Glomerular visceral epithelial cell (primary cell): ENCODE results near the gene PARK7.
"Not testable (repeated sequence)": the region's sequence is repeated elsewhere in the genome, so short reads cannot be mapped to it uniquely, and the experiment has no call there.

Source experiments
- DNase-seq: peaks from one replicate; pipeline ENCODE4 v3.0.0-alpha.2; 2016; ENCODE audit errors: extremely low spot score

PARK7 gene

DNA sequence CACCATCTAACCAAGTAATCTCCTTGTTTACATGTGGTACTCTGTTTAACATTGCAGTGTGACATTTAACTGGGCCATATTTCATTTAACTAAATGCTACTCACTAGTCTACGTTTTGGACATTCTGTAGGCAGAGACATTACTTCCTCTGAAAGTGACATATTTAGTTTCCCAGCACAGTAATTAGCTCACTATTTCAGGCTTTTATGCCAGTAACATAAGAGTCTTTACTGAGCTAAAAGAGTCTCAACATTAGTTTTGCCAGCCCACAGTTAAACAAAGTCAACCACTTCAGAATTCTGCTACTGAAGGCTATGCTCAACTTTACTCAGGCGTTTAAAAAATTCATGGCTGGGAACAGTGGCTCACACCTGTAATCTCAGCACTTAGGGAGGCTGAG is 18.3 kb upstream of the PARK7 start:
- no peak for DNase-seq

DNA sequence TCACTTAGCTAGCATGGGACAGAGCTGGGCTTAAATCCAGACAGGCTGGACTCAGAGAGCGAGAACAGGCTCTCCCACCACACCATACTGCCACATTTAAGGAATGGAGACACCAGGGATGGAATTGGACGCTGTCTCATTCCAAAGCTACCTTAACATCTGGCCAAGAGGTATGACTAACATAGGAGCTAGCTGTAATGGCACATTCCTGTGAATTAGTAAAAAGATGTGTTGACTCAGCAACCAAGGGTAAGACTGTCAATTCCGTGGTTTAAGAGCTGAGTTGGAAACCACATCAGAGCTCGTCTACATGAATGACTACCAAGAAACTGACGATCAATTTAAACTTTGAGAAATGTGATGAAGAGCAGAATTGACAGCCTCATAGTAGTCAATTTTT is 12.6 kb upstream of the PARK7 start:
- DNase-seq: peak; percentile 85

DNA sequence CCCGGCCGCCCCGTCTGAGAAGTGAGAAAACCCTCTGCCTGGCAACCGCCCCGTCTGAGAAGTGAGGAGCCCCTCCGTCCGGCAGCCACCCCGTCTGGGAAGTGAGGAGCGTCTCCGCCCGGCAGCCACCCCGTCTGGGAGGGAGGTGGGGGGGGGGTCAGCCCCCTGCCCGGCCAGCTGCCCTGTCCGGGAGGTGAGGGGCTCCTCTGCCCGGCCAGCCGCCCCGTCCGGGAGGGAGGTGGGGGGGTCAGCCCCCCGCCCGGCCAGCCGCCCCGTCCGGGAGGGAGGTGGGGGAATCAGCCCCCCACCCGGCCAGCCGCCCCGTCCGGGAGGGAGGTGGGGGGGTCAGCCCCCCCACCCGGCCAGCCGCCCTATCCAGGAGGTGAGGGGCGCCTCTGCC is 8.7 kb upstream of the PARK7 start:
- DNase-seq: not testable (repeated sequence)

DNA sequence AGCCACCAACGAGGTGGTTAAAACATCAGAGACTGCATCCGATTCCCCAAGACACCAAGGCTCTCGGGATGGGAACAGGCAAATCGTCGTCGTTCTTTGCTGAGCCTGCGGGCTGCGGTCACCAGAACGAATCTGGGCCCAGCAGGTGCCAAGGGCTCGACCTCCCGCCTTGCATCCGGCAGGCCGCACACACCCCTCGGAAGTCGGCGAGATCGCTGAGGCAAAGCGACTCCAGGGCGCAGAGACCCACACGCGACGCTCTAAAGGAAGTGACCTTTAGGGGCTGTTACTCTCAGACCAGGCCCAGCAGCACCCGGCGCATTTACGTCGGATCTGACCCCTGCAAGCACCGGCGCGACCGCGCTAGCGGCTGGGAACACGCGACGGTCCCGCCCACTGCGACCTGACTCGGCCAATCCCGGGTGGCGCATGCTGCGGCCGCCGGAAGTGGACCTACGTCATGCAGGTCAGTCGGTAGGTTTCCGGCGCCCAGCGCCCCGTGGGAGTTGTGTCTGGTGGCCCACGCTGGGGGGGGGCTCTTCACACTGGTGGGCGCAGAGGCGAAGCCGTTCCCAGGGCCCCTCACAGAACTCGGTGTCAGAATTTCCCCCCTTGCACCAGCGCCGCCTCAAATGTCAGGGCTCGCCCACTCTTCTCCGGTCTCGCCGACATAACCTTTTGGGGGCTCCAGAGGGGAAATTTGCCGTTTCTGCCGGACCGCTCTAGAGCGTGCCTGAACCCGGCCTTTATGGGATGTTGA is 7.5 kb upstream of the PARK7 start:
- peak; percentile 89 for DNase-seq

DNA sequence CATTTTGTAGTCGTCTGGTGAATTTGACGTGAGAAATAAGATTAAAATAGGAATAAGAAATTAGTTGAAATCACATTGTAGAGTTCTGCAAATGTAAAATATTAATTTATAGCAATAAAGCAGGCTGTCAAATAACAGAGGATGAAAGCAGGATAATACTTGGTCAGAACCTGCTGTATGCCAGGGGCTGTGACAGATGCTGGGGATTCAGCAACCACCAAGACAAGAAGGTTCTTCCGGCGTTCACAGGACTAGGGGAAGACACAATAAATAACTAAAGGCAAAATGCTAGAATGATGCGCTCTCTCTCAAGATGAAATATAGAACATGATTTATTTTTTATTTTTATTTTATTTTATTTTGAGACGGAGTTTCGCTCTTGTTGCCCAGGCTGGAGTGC is 6.8 kb upstream of the PARK7 start:
- DNase-seq: no peak

DNA sequence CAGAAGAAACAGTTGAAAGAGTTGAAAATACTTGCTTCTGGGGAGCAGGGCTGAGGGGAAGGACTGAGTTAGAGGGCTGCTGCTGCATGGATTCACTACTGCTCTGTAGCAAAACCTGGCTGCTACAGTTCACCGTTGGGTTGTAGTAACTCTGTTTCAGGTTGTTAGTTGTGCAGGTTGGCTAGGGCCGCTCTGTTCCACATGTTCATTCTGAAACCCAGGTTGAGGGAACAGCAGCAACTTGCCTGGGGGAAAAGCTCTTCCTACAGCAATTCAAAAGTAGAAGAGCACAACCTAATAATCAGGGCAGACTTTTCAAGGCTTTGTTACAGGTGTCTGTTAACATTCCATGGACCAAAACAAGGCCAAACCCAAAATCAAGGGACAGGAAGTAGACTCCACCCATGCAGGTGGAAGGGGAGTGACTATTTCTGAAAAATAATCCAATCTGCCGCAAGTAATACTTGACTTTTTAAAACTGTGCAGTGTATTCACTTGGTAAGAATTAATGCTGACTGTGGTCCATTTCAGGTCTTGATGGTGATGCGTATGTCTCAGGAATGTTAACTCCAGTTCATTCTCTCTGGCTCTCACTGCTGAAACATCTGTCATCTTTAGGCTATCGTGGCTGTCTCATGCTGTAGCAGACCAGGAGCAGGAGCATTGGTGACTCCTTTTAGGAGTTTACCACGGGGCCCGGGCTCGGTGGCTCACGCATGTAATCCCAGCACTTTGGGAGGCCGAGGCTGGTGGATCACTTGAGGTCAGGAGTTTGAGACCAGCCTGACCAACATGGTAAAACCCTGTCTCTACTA is 5.1 kb upstream of the PARK7 start:
- peak; percentile 54 for DNase-seq

DNA sequence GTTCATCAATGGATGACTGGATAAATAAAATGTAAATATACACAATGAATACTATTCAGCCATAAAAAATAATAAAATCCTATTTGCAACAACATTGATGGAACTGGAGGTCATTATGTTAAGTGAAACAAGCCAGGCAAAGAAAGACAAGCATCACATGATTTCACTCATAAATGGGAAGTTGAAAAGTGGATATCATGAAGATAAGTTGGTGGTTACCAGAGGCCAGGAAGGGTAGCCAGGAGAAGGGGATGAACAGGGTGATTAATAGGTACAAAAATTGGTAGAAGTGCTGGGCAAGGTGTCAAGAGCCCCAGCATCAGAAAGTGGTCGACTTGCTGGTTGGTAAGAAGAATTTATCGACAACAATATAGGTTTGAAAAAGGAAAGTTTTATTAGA is 1.3 kb upstream of the PARK7 start:
- DNase-seq: no peak

DNA sequence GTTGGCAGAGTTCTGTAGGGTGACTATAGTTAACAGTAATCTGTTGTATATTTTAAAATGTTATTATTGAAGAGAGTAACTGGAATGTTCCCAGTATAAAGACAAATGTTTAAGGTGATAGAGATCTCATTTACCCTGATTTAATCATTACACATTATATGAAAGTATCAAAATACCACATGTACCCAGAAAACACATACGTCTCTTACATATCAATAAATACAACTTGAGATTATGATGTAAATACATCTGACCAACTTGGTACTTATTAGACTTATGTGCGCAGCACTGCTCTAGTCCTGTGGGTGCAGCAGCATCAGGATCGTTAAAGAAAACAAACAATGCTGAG is 670 bp upstream of the PARK7 start:
- no peak for DNase-seq

DNA sequence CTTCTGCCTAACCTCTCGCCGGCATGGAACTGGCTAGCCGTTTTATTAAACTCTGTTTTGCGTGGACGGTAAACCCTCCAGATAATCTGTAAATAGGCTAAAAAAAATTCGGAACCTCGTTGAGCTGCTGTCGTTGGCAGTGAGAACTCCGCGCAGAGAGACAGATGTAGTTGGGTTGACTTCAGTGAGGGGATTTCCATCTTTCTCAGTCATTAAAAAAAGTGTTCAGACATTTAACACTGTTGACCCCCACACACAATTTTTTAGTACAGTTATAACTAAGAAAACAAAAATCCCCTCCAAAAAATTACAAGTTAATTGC is 464 bp downstream of the PARK7 start:
- DNase-seq: no peak

DNA sequence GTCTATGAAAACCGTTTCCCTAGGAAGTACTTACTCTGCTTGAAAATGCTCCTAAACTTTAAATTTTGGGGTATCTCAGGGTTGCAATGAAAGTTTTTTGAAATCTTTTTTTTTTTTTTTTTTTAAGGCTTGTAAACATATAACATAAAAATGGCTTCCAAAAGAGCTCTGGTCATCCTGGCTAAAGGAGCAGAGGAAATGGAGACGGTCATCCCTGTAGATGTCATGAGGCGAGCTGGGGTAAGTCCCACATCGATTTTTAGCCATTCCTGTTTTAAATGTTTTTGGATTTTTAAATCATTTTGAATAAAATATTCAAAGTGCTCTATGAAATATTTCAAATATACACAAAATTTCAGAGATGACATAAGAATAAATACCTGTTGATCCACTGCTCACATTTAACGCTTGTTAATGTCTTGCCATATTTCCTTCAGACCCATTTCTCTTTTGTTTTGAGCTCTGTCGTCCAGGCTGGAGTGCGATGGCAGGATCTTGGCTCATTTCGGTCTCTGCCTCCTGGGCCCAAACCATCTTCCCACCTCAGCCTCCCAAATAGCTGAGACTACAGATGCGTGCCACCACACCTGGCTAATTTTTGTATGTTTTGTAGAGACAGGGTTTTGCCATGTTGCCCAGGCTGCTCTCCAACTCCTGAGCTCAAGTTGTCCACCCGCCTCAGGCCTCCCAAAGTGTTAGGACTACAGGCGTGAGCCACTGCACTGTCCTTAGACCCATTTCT is 1.3 kb downstream of the PARK7 start:
- DNase-seq: no peak

DNA sequence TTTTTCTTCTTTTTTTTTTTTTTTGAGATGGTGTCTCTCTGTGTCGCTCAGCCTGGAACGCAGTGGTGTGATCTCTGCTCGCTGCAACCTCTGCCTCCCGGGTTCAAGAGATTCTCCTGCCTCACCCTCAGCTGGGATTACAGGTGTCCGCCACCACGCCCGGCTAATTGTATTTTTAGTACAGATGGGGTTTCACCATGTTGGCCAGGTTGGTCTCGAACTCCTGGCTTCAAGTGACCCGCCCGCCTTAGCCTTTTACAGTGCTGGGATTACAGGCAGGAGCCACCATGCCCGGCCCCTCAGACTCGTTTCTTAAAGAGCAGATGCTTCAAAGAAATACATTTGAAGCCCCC is 1.8 kb downstream of the PARK7 start:
- DNase-seq: not testable (repeated sequence)

DNA sequence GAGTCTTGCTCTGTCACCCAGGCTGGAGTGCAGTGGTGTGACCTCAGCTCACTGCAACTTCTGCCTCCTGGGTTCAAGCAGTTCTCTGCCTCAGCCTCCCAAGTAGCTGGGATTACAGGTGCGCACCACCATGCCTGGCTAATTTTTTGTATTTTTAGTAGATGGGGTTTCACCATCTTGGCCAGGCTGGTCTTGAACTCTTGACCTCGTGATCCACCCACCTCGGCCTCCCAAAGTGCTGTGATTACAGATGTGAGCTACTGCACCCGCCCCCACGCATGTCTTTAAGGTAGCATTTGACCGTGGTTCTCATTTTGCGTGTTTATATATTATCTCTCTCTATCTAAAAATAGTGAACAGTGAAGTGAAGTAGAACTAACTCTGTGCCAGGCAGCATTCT is 2.3 kb downstream of the PARK7 start:
- not testable (repeated sequence) for DNase-seq

DNA sequence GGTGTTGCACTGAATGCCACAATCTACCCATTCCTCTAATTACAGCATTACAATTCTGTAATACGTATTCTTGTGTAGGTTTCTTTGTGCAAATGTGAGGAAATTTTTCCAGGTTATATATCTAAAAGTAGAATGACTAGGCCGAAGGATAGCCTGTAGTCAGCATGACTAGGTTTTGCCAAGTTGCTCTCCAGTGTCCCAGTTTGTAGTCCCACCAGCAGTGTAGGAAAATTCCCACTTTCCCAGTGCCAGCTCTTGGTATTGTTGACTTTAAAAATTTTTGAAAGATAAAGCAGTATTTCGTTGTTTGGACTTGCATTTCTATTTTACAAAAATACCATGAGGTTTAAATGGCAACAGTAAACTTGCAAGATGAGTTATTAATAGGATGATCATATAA is 3.0 kb downstream of the PARK7 start:
- DNase-seq: no peak

DNA sequence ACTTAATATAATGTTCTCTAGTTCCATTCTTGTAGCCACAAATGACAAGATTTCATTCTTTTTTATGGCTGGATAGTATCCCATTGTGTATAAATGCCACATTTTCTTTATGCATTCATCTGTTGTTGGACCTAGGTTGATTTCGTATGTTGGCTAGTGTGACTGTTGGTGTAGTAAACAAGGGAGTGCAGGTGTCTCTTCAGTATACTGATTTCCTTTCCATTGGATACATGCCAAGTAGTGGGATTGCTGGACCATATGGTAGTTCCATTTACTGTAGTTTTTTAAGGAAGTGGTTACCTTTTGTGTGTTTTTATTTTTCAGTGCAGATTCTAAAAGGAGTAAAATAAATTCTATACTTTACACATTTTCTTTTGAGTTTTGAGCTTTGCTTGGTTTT is 5.7 kb downstream of the PARK7 start:
- no peak for DNase-seq

DNA sequence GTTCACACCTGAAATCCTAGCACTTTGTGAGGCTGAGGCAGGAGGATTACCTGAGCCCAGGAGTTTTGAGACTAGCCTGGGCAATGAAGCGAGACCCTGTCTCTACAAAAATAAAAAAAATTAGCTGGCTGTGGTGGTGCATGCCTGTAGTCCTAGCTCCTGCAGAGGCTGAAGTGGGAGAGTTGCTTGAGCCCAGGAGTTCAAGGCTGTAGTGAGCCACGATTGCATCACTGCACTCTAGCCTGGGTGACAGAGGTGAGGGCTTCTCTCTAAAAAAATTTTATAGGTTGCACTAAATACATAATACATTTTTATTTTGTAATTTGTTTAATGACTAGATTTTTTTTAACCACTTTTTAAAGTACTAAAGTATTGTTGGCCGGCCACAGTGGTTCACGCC is 6.1 kb downstream of the PARK7 start:
- no peak for DNase-seq

DNA sequence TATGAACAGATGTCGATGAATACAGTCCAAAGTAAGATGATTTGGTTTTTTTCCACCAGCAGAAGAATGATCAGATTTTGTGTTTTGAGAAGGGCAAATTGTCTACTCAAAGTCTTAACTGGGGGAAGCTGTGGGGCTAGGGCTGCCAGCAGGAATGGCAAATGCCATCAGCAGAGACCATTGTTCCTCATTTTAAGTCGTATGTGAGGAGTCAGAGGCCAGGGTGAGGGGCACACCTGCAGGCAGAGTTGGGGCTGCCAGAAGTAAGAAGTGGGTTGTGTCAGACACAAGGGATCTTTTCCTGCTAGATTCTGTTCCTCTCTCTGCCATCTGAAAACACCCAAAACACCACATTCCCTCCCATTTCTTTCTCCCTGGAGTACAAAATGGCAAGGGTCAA is 8.7 kb downstream of the PARK7 start:
- DNase-seq: no peak

DNA sequence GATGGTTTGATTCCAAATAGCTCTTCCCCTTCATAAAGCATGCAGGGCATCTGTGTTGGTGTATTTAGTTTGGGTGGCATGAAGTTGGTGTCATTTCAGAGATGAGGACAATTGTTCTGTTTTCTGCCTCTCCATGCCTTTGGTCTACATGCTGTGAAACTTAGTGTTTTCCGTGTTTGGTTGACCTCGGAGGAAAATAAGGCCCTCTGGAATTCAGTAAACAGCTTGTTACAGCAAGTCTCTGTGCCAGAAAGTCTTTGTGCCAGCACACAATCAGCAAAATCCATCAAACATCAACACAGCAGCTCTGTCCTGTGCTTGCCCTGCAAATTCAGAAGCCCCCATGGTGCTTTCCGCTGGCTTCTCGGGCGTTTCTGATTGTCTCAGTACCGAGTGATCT is 9.5 kb downstream of the PARK7 start:
- DNase-seq: no peak

DNA sequence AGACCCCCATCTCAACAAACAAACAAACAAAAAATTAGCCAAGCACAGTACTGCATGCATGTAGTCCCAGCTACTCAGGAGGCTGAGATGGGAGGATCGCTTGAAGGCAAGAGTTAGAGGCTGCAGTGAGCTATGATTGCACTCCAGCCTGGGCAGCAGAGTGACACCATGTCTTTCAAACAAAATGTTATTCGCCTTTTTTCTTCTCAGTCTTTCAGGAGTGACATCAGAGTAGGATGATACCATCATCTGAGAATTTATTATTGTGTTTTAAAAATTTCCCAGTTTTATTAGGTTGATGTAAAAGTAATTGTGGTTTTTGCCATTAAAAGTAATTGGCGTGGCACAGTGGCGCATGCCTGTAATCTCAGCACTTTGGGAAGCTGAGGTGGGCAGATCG is 10.8 kb downstream of the PARK7 start:
- DNase-seq: no peak

DNA sequence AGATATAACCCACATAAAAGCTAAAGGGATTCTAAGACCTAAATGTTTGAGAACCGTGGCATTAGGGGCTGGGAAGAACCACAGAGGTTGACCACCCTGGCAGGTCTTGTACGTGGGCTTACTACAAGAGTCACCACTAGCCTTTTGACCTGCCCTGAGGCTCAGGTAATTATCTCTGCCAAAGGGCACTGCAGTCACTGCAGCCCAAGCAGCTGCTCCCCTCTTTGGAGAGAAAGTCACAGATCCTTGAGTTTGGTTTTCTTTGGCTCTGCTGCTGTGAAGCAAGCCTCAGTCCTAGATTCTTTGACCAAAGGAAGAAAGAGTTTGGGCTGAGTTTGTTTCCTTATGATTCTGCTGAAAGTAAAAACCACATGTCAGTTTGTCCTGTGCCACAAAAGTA is 11.6 kb downstream of the PARK7 start:
- DNase-seq: no peak

DNA sequence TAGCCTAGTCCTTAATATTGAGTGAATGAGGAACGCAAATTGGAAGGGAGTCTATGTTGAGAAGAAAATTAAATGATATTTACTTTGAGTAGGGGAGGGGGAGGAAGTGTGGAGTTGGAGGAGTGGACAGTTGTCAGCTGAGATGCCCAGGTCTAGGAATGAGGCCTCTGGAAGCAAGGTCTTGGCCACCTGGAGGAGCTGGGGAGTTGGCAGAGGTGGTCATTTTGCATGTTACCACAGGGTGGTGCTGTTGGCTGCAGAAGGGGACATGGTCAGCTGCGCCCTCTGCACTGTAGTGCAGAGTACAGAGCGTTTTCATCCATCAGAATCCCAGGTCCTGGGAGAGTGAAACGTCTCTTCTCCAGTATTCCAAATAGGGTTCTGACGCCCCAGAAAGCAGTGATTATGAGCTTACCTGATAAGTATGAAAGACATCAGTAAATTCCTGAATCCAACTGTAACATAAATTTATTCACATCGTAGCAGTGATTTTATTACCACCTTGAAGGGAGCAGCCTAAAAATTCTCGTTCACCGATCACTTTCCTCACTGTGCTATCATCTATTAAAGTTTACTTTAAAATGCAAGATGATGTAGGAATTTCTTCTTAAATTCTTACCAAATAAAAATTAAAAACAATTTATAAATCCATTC is 13.8 kb downstream of the PARK7 start:
- peak; percentile 79 for DNase-seq

DNA sequence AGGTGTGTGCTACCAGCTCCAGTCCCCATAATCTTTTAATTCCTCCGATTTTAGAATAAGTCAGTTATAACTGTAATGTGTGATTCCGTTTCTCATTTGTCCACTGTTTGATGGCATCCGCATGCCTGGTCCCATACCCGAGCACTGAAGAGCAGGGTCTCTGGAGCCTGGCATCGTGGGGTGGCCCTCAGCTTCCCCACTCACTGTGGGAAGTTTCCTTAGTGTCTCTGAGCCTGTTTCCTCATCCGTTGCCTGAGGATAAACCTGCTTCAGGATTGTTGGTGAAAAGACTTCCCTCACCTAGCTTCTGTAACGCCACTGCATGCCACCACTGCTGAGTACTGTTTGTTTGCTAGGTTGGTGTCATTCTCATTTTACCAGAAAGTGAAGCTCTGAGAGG is 19.5 kb downstream of the PARK7 start:
- DNase-seq: no peak

DNA sequence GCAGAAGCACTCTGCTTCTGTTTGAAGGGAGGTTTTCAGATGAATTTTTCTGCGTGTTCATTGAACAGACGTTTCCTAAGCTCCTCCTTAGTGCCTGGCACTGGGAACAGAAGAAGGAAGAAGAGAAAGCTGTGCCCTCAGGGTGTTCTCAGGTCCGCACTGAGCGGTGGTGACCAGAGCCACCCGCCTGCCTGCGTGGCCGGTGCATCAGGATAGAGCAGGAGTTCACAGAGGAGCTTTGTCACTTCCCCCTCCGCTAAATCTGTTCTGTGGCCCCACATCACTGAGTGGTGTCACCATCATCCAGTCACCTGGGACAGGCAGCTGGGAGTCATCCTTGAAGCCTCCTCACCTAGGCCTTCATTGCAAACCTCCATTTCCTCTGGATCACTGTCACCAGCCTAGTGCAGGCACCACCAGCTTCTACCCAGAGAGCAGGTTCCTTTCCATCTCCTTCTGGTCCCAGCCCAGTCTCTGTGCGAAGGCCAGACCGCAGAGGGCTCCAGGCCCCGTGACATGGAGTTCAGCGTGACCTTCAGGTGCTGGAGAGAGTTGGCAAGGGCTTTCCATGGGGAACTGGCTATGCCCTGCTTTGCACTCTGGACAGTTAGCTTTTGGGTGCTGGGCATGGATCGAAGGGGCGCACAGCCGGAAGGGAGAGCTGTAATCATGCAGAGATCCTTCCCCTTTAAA is 21.7 kb downstream of the PARK7 start:
- DNase-seq: no peak
